Esophagus muscularis mucosa (tissue), 4 donors: Measurements from ENCODE around the gene RALGAPA1. TPM values are rescaled to one million over a fixed set of nuclear protein-coding genes. Genes with fewer than 3 reads are reported as not detected.

Experiments
- DNase-seq: peaks from one replicate; pipeline ENCODE4 v3.0.0-alpha.2; 2017; ENCODE audit errors: extremely low spot score
- H3K27ac ChIP-seq, 4 donors: fragments of 200-600 bp; sonication (generic); replicated peaks in 1 of 4; 1 replicate in 3 of 4; 2 replicates in 1 of 4; pipeline ENCODE4 v1.5.1; 2016 to 2019; ENCODE audit warnings: mild to moderate bottlenecking in 1 of 4
- H3K27me3 ChIP-seq, 4 donors: fragments of 200-600 bp; sonication (generic); one replicate each; pipeline versions ENCODE4 v1.5.1 to v1.6.0; 2016 to 2019
- H3K36me3 ChIP-seq, 4 donors: fragments of 200-600 bp; sonication (generic); one replicate each; pipeline ENCODE4 v1.5.1; 2016 to 2019
- H3K4me1 ChIP-seq, 4 donors: fragments of 200-600 bp; sonication (generic); one replicate each; pipeline ENCODE4 v1.5.1; 2016 to 2019
- H3K4me3 ChIP-seq, 4 donors: fragments of 200-600 bp; sonication (generic); 1 replicate in 2 of 4; 2 replicates in 2 of 4; pipeline ENCODE4 v1.5.1; 2016 to 2019; ENCODE audit warnings: mild to moderate bottlenecking in 4 of 4, moderate library complexity in 1 of 4
- H3K9me3 ChIP-seq, 4 donors: fragments of 200-600 bp; sonication (generic); 1 replicate in 3 of 4; 2 replicates in 1 of 4; pipeline ENCODE4 v1.5.1; 2016 to 2019
- CTCF ChIP-seq, 3 experiments: fragments of 200-600 bp in 2 of 3; fragments of 450-650 bp in 1 of 3; sonication (generic) in 2 of 3; IDR thresholded peaks; one replicate each; pipeline ENCODE4 v1.5.1; 2017 to 2019; ENCODE audit warnings: antibody characterized with exemption in 3 of 3, mild to moderate bottlenecking in 2 of 3, moderate library complexity in 1 of 3
- EP300 ChIP-seq: sonication (generic); formaldehyde crosslinking; IDR thresholded peaks from one replicate; pipeline ENCODE4 v1.6.1; 2017; ENCODE audit warnings: antibody characterized with exemption
- POLR2A ChIP-seq: fragments of 450-650 bp; IDR thresholded peaks from one replicate; pipeline ENCODE4 v1.6.1; 2017; ENCODE audit warnings: antibody characterized with exemption, moderate library complexity, mild to moderate bottlenecking, low read depth
- POLR2AphosphoS5 ChIP-seq, 2 donors: sonication (generic); formaldehyde crosslinking; IDR thresholded peaks; one replicate each; pipeline ENCODE4 v1.6.1; 2017; ENCODE audit warnings: antibody characterized with exemption in 2 of 2
- WGBS: methylation state at CpG from one replicate; pipeline ENCODE4 v1.1.5; 2018; 5-methylcytosine and 5-hydroxymethylcytosine counted together
- intact Hi-C: fragments of 100-400 bp; cut with DNase I; formaldehyde crosslinking; loops from one replicate; pipeline ENCODE4 v1.15.1; 2023
- total RNA-seq, 4 donors: library from RNA; depleted of rRNA; stranded (reverse); fragments of >200 nt; gene quantifications; one replicate each; pipeline versions ENCODE4 v1.1.0 to v1.2.1, GENCODE V29; 2016

The RALGAPA1 gene
- total RNA-seq, 4 donors from 2014 or later: 48.2 to 77.7 (median 52.1) TPM

DNA sequence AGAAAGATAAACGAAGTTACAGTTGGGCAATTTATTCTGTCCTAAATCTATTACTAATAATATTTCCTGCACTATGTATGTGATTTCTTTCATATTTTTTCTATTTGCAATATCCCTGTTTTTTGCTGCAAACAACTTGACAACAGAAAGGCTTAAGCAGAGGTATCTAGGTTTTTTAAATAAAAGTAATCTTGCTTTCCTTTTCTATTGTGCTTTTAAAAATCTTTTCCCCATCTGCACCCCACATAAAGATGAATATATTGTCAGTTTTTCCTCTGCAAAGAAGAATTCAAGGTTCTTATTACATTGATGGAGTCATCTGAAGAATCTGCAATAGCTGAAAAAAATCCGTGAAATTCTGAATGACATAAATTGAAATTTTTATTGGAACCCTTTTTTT is 502 bp upstream of the RALGAPA1 start:
- peak overlapping the region; percentile 87 to 96 (median 92) for H3K27ac ChIP-seq
- no peaks in the 10 kb centered on the region for H3K9me3 ChIP-seq
- peak overlapping the region; percentile 68 to 82 (median 75) for H3K4me3 ChIP-seq
- intact Hi-C loops: no loop called here
- DNase-seq: no peak
- no peak for TF ChIP-seq POLR2AphosphoS5 (IDR thresholded peaks at IDR 0.05)
- no peak for TF ChIP-seq CTCF (IDR thresholded peaks at IDR 0.05)
- TF ChIP-seq POLR2A: no peak
- TF ChIP-seq EP300: no peak
- 28% methylated on average over 2 of the region's 2 CpGs for WGBS
- no peaks in the 10 kb centered on the region for H3K36me3 ChIP-seq
- H3K27me3 ChIP-seq: no peaks in the 10 kb centered on the region
- peaks cover 17 to 26% (median 22%) of the 10 kb centered on the region in 4 donors for H3K4me1 ChIP-seq

- 1% methylated on average over 11 of the region's 11 CpGs for WGBS
- no peak for DNase-seq
- Histone ChIP-seq H3K27me3 (no peaks in the 10 kb centered on the region), H3K9me3 (no peaks in the 10 kb centered on the region), H3K36me3 (no peaks in the 10 kb centered on the region), H3K4me1 (peaks cover 20 to 33% (median 30%) of the 10 kb centered on the region in 4 donors), H3K27ac (peak overlapping the region; percentile 87 to 96 (median 92)), H3K4me3 (peak overlapping the region; percentile 68 to 82 (median 75))
- TF ChIP-seq CTCF (IDR thresholded peaks at IDR 0.05): no peak
- TF ChIP-seq POLR2AphosphoS5 (IDR thresholded peaks at IDR 0.05): no peak
- TF ChIP-seq EP300: no peak
- no peak for TF ChIP-seq POLR2A
- intact Hi-C loops: no loop called here
These were observed 938 bp downstream of the RALGAPA1 start for GRCh38 chr14:35808076-35808637.

DNA sequence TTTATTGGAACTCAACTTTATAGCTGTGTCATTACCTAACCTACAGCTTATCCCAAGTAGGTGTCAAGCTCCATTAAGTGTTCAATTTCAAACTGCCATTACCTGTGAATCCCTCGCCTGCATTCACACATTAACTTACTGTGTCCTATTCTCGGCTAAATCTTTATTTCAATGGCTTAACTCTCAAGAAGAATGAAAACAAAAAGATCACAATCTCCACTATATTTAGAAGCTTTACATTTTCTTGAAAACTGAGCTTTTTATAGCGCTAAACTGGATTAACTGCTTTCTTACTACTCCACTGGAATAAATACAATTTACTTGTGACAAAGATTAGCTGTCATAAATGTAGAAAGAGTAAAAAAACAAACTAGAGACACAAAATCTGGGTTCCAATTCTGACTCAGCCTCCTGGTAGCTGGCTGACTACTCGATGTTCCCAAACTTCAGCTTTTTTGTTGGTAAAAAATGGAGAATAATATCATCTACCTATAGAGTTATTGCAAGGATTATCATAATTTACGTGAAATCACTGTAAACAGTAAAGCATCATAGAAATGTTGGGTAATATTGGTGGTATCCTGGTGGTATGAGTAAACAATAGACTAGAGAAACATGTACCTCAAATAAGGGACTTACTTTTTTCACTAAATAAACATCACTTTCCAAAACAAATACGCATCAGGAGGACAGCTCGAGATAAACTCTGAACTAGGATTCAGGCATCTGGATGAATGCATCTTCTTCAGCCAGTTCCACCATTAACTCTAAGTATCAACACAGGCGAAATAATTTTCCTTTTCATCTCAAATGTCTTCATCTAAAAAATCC is 1.7 kb downstream of the RALGAPA1 start:
- DNase-seq: no peak
- no peaks in the 10 kb centered on the region for H3K27me3 ChIP-seq
- H3K36me3 ChIP-seq: no peaks in the 10 kb centered on the region
- peak overlapping the region in 2 of 4 donors; percentile 87 to 91 for H3K27ac ChIP-seq
- 60% methylated on average over 8 of the region's 8 CpGs for WGBS
- peaks cover 20 to 38% (median 36%) of the 10 kb centered on the region in 4 donors for H3K4me1 ChIP-seq
- intact Hi-C loops: no loop called here
- TF ChIP-seq POLR2A (no peak), EP300 (no peak), CTCF (IDR thresholded peaks at IDR 0.05) (no peak), POLR2AphosphoS5 (IDR thresholded peaks at IDR 0.05) (no peak)
- no peaks in the 10 kb centered on the region for H3K9me3 ChIP-seq
- peak overlapping the region; percentile 68 to 82 (median 75) for H3K4me3 ChIP-seq

DNA sequence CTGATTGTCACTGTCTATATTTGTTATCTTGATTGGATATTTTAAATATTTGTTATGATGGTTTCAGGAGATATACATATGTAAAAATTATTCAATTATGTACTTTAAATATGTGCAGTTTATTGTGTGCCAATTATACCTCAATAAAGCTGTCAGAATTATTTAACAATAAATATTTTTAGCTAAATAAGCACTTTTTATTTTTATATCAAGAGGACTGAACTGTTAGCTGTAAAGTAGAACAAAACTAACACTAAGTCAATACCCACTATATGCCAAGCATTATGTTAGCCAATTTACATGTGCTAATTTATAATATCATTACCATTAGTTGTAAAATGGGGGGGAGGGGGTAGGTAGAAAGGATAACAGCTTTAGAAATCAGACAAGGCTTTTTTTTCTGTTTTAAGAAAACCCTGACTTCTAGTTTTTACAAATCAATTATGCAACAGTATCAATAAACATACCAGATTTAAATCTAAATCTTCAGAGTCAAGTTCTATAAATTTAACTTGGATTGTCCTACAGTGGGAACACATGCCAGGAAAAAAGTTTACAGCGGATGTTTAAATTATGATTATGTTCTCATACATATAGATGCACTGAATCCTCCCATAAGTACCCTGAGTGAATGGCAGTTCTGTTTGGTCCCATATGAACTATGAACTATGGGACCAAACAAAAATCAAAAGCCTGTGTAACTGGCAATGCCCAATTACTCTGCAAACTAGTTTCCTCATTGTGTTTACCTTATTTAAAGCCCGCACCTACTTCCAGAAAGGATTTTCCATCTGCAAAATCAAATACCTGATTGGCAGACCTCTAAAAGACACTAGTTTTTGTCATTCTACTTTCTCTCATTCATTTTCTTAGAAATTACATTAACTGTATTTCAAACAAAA is 2.8 kb downstream of the RALGAPA1 start:
- WGBS: 76% methylated on average over 2 of the region's 2 CpGs
- Histone ChIP-seq H3K4me3 (no peak overlapping the region), H3K36me3 (no peaks in the 10 kb centered on the region), H3K27ac (no peak overlapping the region), H3K9me3 (no peaks in the 10 kb centered on the region), H3K4me1 (peaks cover 20 to 41% (median 36%) of the 10 kb centered on the region in 4 donors), H3K27me3 (no peaks in the 10 kb centered on the region)
- DNase-seq: no peak
- intact Hi-C loops: no loop called here
- TF ChIP-seq POLR2AphosphoS5 (IDR thresholded peaks at IDR 0.05) (no peak), EP300 (no peak)
